Endothelial cell of umbilical vein (primary cell): ENCODE results near the gene LUC7L. TPM values are rescaled to one million over a fixed set of nuclear protein-coding genes. Genes with fewer than 3 reads are reported as not detected.
A peak's percentile ranks its signal among the peaks of the same experiment; 100 is the strongest.

Experiments used
- Bru-seq: library from RNA; stranded (reverse); fragments of 400-500 nt; gene quantifications from one replicate; lab custom pipeline; 2021; lab: Mats Ljungman, UMichigan
- BruChase-seq, 2 experiments: library from RNA; stranded (reverse); fragments of 400-500 nt; gene quantifications; one replicate each; lab custom pipeline; 2021; lab: Mats Ljungman, UMichigan
- BruUV-seq: library from RNA; stranded (reverse); fragments of 400-500 nt; replicated peaks from 2 replicates; lab custom pipeline; 2021; lab: Mats Ljungman, UMichigan
- CTCF ChIA-PET: fragments of 300-600, 350-600 bp; sonication (Branson Sonifier 250); formaldehyde crosslinking; loops from one replicate; lab custom pipeline; 2021; ENCODE audit warnings: antibody characterized with exemption, inconsistent platforms; lab: Charles Lee
- POLR2A ChIA-PET: fragments of 300-600, 350-600 bp; sonication (Branson Sonifier 250); formaldehyde crosslinking; loops from one replicate; lab custom pipeline; 2021; ENCODE audit warnings: antibody characterized with exemption, inconsistent platforms; lab: Charles Lee
- DNase-seq: peaks from one replicate; pipeline ENCODE4 v3.0.0-alpha.2; 2011; ENCODE audit warnings: low read depth, low spot score
- FAIRE-seq: peaks from 2 replicates; lab custom pipeline; 2011; peaks lifted over from hg19 to GRCh38; lab: Jason Lieb, UNC
- H2AFZ ChIP-seq: 2 replicates; pipeline ENCODE4 v1.6.0; 2012; ENCODE audit warnings: low read depth, low read length, control low read depth, inconsistent platforms
- H3K27ac ChIP-seq: 2 replicates; pipeline ENCODE4 v1.5.1; 2011; ENCODE audit warnings: low read depth, mild to moderate bottlenecking, control low read depth, low read length, moderate library complexity; ENCODE audit not compliant: insufficient read depth
- H3K27me3 ChIP-seq, 2 experiments: 2 replicates each; pipeline versions ENCODE4 v1.6.0 to v1.6.1; 2011; ENCODE audit warnings: low read length in 2 of 2, mixed read lengths in 1 of 2; ENCODE audit not compliant: control insufficient read depth in 2 of 2, insufficient read depth in 2 of 2
- H3K36me3 ChIP-seq, 2 experiments: 2 replicates in 1 of 2; 3 replicates in 1 of 2; pipeline ENCODE4 v1.5.1; 2011; ENCODE audit warnings: low read length in 2 of 2, mild to moderate bottlenecking in 1 of 2, moderate library complexity in 1 of 2; ENCODE audit not compliant: control insufficient read depth in 2 of 2, insufficient read depth in 2 of 2; ENCODE audit errors: extremely low read depth in 1 of 2
- H3K4me1 ChIP-seq: 3 replicates; pipeline ENCODE4 v1.5.1; 2011; ENCODE audit warnings: mild to moderate bottlenecking, low read length; ENCODE audit not compliant: control insufficient read depth, insufficient read depth; ENCODE audit errors: extremely low read depth
- H3K4me2 ChIP-seq: 2 replicates; pipeline ENCODE4 v1.6.1; 2011; ENCODE audit warnings: low read length, control low read depth, mixed read lengths; ENCODE audit not compliant: insufficient read depth
- H3K4me3 ChIP-seq, 3 experiments: fragments of 200-600 bp in 1 of 3; sonication (generic), shearing (Covaris generic) in 1 of 3; replicated peaks in 1 of 3; 2 replicates each; pipeline ENCODE4 v1.5.1; 2011 to 2016; ENCODE audit warnings: control low read depth in 3 of 3, low read length in 3 of 3, mild to moderate bottlenecking in 2 of 3, inconsistent platforms in 1 of 3, low read depth in 1 of 3, moderate library complexity in 1 of 3; ENCODE audit not compliant: insufficient read depth in 1 of 3
- H3K79me2 ChIP-seq: 2 replicates; pipeline ENCODE4 v1.6.0; 2012; ENCODE audit warnings: low read length, inconsistent platforms; ENCODE audit not compliant: control insufficient read depth, insufficient read depth
- H3K9ac ChIP-seq: replicated peaks from 2 replicates; pipeline ENCODE3; 2011; ENCODE audit warnings: low read length, control low read depth; ENCODE audit not compliant: insufficient read depth; ENCODE audit errors: extremely low read depth
- H3K9me1 ChIP-seq: replicated peaks from 3 replicates; pipeline ENCODE4 v1.6.0; 2011; ENCODE audit warnings: mild to moderate bottlenecking, low read length; ENCODE audit not compliant: control insufficient read depth, insufficient read depth; ENCODE audit errors: extremely low read depth
- H3K9me3 ChIP-seq: replicated peaks from 2 replicates; pipeline ENCODE4 v1.5.1; 2012; ENCODE audit warnings: low read length, inconsistent platforms; ENCODE audit not compliant: control insufficient read depth, insufficient read depth
- H4K20me1 ChIP-seq: replicated peaks from 2 replicates; pipeline ENCODE3; 2011; ENCODE audit warnings: mild to moderate bottlenecking, low read length; ENCODE audit not compliant: control insufficient read depth, insufficient read depth; ENCODE audit errors: extremely low read depth
- FOS ChIP-seq: IDR thresholded peaks from 2 replicates; pipeline ENCODE4 v1.6.1; 2011; ENCODE audit warnings: mild to moderate bottlenecking, low read length, moderate library complexity, borderline replicate concordance; ENCODE audit not compliant: insufficient read depth
- JUN ChIP-seq: IDR thresholded peaks from 2 replicates; pipeline ENCODE4 v1.6.1; 2011; ENCODE audit warnings: borderline replicate concordance, low read depth; ENCODE audit not compliant: insufficient read length, insufficient read depth
- MYC ChIP-seq: IDR thresholded peaks from one replicate; pipeline ENCODE4 v1.6.1; 2011; ENCODE audit warnings: mild to moderate bottlenecking, low read depth, low read length
- POLR2A ChIP-seq: IDR thresholded peaks from 2 replicates; pipeline ENCODE4 v1.6.1; 2012; ENCODE audit warnings: low read depth, mild to moderate bottlenecking, control low read depth, low read length
- POLR2AphosphoS5 ChIP-seq: IDR thresholded peaks from 2 replicates; pipeline ENCODE4 v1.6.1; 2012; ENCODE audit warnings: low read depth, mild to moderate bottlenecking, control low read depth, low read length, moderate library complexity; ENCODE audit not compliant: insufficient read depth
- dilution Hi-C: fragments of 300-500 bp; cut with MboI; formaldehyde crosslinking; loops from one replicate; pipeline ENCODE4 v1.15.0; 2019; ENCODE audit warnings: low sequenced_read_pairs; ENCODE audit not compliant: extremely low pct_ligation_motif_present
- intact Hi-C: fragments of 100-400 bp; cut with micrococcal nuclease; formaldehyde crosslinking; loops from one replicate; pipeline ENCODE4 v1.10.0; 2022
- long read RNA-seq: library from polyadenylated mRNA; stranded (forward); transcript quantifications from one replicate; pipeline ENCODE4 v2.0.0, GENCODE V29; 2021
- polyA minus RNA-seq, 3 experiments: library from RNA; depleted of rRNA, polyadenylated mRNA; stranded (reverse); fragments of >200 nt; gene quantifications; 1 replicate in 1 of 3; 2 replicates in 2 of 3; pipeline ENCODE4 v1.2.3, GENCODE V29; 2011
- polyA plus RNA-seq, 4 experiments: library from polyadenylated mRNA; depleted of rRNA in 3 of 4; stranded (reverse) in 3 of 4; unstranded in 1 of 4; fragments of >200 nt; gene quantifications; 2 replicates each; pipeline versions ENCODE4 v1.2.1 to v1.2.3, GENCODE V29; 2011 to 2012; ENCODE audit warnings: missing spikeins in 1 of 4
- total RNA-seq: library from RNA; stranded (reverse); gene quantifications from 2 replicates; pipeline ENCODE4 v1.2.3, GENCODE V29; 2021
- TF ChIP-seq, protein P1 (sequence below): IDR thresholded peaks from 2 replicates; pipeline ENCODE4 v1.6.1; 2011; ENCODE audit not compliant: insufficient read depth, insufficient read length

The LUC7L gene, protein sequence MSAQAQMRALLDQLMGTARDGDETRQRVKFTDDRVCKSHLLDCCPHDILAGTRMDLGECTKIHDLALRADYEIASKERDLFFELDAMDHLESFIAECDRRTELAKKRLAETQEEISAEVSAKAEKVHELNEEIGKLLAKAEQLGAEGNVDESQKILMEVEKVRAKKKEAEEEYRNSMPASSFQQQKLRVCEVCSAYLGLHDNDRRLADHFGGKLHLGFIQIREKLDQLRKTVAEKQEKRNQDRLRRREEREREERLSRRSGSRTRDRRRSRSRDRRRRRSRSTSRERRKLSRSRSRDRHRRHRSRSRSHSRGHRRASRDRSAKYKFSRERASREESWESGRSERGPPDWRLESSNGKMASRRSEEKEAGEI
- total RNA-seq (86.6 and 94.7 TPM in 2 replicates), polyA plus RNA-seq (57.6 and 75.4 TPM in 2 replicates), polyA minus RNA-seq (40.6 and 40.9 TPM in 2 replicates), Bru-seq, nascent RNA (percentile 87 among the genes with signal in this experiment), BruChase-seq, experiment 1, labeled RNA remaining after a 6-hour chase (percentile 88 among the genes with signal in this experiment), BruChase-seq, experiment 2, labeled RNA remaining after a 2-hour chase (percentile 91 among the genes with signal in this experiment)
- polyA plus RNA-seq (2011; cell fraction: cytosol; rRNA removed), result 28.6 and 34.7 TPM in 2 replicates
- polyA plus RNA-seq (2011; cell fraction: nucleus; rRNA removed), result 302 and 431 TPM in 2 replicates
- 60.0 and 67.6 TPM in 2 replicates for polyA plus RNA-seq (2012)
- polyA minus RNA-seq (2011; cell fraction: cytosol; rRNA and poly(A)+ RNA removed), result 12.4 TPM
- polyA minus RNA-seq (2011; cell fraction: nucleus; rRNA and poly(A)+ RNA removed), result 98.2 and 126 TPM in 2 replicates
- long read RNA-seq, transcript LUC7L-201 (10 exons, 1,456 nt), result major isoform, 51 of 141 reads
- long read RNA-seq, partial matches to known transcripts, result 64 of 141 reads
- long read RNA-seq, other reads (novel, unspliced or antisense), result 20 of 141 reads

DNA sequence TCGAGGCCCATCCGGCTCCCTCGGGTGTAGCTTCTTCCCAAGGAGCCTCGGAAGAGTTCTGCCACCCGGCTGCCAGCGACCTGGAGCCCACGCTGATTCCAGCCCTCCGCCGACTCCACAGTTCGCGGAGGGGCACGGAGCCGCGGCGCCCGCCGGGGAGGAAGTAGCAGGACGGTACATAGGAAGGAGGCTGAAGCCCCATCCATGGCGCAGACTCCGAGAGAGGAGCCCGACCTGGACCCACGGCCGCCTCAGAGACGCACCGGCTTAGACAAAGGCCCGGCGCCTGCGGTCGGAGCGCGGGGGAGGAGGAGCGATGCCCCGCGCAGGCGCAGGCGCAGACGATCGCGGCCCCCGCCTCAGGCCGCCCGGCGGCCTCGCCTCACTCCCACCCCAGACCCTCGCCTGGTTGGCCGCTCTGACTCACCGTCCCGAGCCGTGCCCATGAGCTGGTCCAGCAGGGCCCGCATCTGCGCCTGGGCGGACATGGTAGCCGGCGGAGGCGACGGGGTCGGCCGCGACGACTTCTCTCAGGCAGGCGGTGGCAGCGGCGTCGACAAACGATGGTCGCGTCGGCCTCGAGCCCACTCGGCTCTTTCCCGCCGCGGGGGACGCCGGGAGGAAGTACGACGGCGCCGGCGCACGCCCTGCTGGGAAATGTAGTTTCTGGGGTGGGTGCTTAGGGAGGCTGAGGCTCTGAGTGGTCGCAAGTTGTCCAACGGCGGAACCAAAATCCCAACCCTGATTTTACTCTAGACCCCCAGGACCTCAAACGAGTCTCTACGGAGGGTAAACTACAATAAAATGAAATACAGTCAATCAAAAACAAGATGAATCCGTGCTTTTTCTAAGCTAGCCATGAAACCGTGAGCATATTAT, at the start of gene LUC7L:
Gene LUC7L, minus strand, starts transcription at position 598 of the 879 bp plus-strand sequence. Its CDS starts 110 bp downstream, at position 488.
- POLR2A ChIA-PET, result interaction anchor here (0.6 kb wide), 2 partner anchors 54 to 1184 kb away, joined by 3 to 4 read pairs; no protein-coding TSS in a partner anchor
- Histone ChIP-seq H3K9me3 (no peaks in the 10 kb centered on the region), H3K27me3 (no peaks in the 10 kb centered on the region), H3K9ac (peak within 1 kb of the TSS; percentile 80), H3K4me2 (peak within 1 kb of the TSS; percentile 71), H3K4me1 (peaks cover 12% of the 10 kb centered on the region), H2AFZ (peak within 1 kb of the TSS; percentile 32), H3K36me3 (peaks cover 12 to 18% of the 10 kb centered on the region in 2 experiments), H3K79me2 (peaks cover 42% of the 10 kb centered on the region), H4K20me1 (no peaks in the 10 kb centered on the region), H3K9me1 (no peaks in the 10 kb centered on the region), H3K27ac (peak within 1 kb of the TSS; percentile 63), H3K4me3 (peak within 1 kb of the TSS; percentile 73 to 76 (median 75))
- intact Hi-C loops, result loop anchor here (1.0 kb wide), 1 partner anchor 123 kb away; the partner anchor contains the start of gene AXIN1
- peak; percentile 93 for FAIRE-seq
- BruUV-seq, result TSS peak; percentile 87
- TF ChIP-seq POLR2AphosphoS5, result peak; percentile 100
- TF ChIP-seq POLR2A, result peak; percentile 99
- TF ChIP-seq FOS, result peak; percentile 12
- TF ChIP-seq, protein P1, sequence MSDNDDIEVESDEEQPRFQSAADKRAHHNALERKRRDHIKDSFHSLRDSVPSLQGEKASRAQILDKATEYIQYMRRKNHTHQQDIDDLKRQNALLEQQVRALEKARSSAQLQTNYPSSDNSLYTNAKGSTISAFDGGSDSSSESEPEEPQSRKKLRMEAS, result peak; percentile 79
- no peak for TF ChIP-seq JUN
- TF ChIP-seq MYC, result no peak
- CTCF ChIA-PET, result interaction anchor here (0.6 to 4.2 kb wide), 6 partner anchors 11 to 133 kb away, joined by 3 to 26 read pairs (median 4); partner anchors contain the start of gene AXIN1
- DNase-seq, result peak; percentile 92
- dilution Hi-C loops, result no loop called here
